ENCODE measurements around the gene ROMO1.

ROMO1 gene

GRCh38 chr20:35724321-35725230 lies 25.4 kb downstream of the ROMO1 start:
- intact Hi-C loops (cut with DNase I): no loop called here
- DNase-seq: no peak

GRCh38 chr20:35726842-35727711 lies 27.9 kb downstream of the ROMO1 start:
- DNase-seq: no peak
- intact Hi-C loops (cut with DNase I): no loop called here

- intact Hi-C loops (cut with DNase I): no loop called here
- no peak for DNase-seq
These were observed 30.1 kb downstream of the ROMO1 start for GRCh38 chr20:35729283-35729807.

GRCh38 chr20:35729836-35730582 lies 30.8 kb downstream of the ROMO1 start:
- no peak for DNase-seq

GRCh38 chr20:35730583-35731468 lies 31.6 kb downstream of the ROMO1 start:
- intact Hi-C loops (cut with DNase I): no loop called here
- DNase-seq: no peak

More at GRCh38 chr20:35729836-35730582, 30.8 kb downstream of the ROMO1 start:
- intact Hi-C loops (cut with DNase I): no loop called here

GRCh38 chr20:35731469-35731788 lies 32.2 kb downstream of the ROMO1 start:
- DNase-seq: no peak
- intact Hi-C loops (cut with DNase I): no loop called here

- intact Hi-C loops (cut with DNase I): no loop called here
- DNase-seq: no peak
These were observed 32.8 kb downstream of the ROMO1 start for GRCh38 chr20:35731862-35732643.

GRCh38 chr20:35732644-35732982 lies 33.4 kb downstream of the ROMO1 start:
- DNase-seq: no peak
- intact Hi-C loops (cut with DNase I): no loop called here

- intact Hi-C loops (cut with DNase I): no loop called here
- DNase-seq: no peak
These were observed 35.2 kb downstream of the ROMO1 start for GRCh38 chr20:35734374-35734773.

- intact Hi-C loops (cut with DNase I): no loop called here
- DNase-seq: no peak
These were observed 35.8 kb downstream of the ROMO1 start for GRCh38 chr20:35734777-35735649.

- intact Hi-C loops (cut with DNase I): no loop called here
- DNase-seq: no peak
These were observed 36.7 kb downstream of the ROMO1 start for GRCh38 chr20:35735826-35736470.

GRCh38 chr20:35737865-35738333 lies 38.7 kb downstream of the ROMO1 start:
- DNase-seq: no peak
- intact Hi-C loops (cut with DNase I): no loop called here

- intact Hi-C loops (cut with DNase I): no loop called here
These were observed 39.4 kb downstream of the ROMO1 start for GRCh38 chr20:35738410-35739179.

GRCh38 chr20:35739294-35740163 lies 40.3 kb downstream of the ROMO1 start:
- DNase-seq: no peak
- intact Hi-C loops (cut with DNase I): loop anchor here (10.0 kb wide), 1 partner anchor 145 kb away; no protein-coding TSS in a partner anchor

More at GRCh38 chr20:35738410-35739179, 39.4 kb downstream of the ROMO1 start:
- no peak for DNase-seq

Measured in posterior cingulate gyrus (tissue), 11 donors.